ENCODE data around the gene RERE. TPM values are rescaled to one million over a fixed set of nuclear protein-coding genes. Genes with fewer than 3 reads are reported as not detected.

RERE gene
- polyA plus RNA-seq, 3 donors from 2014 or later: 3.8 to 5.9 (median 3.8) TPM

- no peaks in the 10 kb centered on the region for H3K9me3 Mint-ChIP-seq
- DNase-seq: no peak
- H3K36me3 Mint-ChIP-seq: peaks cover 0 to 8% (median 0%) of the 10 kb centered on the region in 3 donors
- H3K27me3 Mint-ChIP-seq (ENCODE audit: low read depth in 3 of 3): no peaks in the 10 kb centered on the region
- no peak overlapping the region for H3K4me3 Mint-ChIP-seq
- peaks cover 11 to 21% of the 10 kb centered on the region in 2 donors for H3K4me1 Mint-ChIP-seq
- peak overlapping the region in 2 of 6 donors; percentile 34 to 59 for H3K27ac Mint-ChIP-seq
Observed at GRCh38 chr1:8368956-8369639, 448.3 kb downstream of the RERE start.

- no peak for DNase-seq
- Mint-ChIP-seq H3K4me3 (no peak overlapping the region), H3K27me3 (ENCODE audit: low read depth in 3 of 3) (no peaks in the 10 kb centered on the region), H3K9me3 (no peaks in the 10 kb centered on the region), H3K4me1 (peaks cover 11 to 21% of the 10 kb centered on the region in 2 donors), H3K36me3 (peaks cover 0 to 8% (median 0%) of the 10 kb centered on the region in 3 donors), H3K27ac (no peak overlapping the region)
Observed at GRCh38 chr1:8367571-8368194, 449.8 kb downstream of the RERE start.

DNA sequence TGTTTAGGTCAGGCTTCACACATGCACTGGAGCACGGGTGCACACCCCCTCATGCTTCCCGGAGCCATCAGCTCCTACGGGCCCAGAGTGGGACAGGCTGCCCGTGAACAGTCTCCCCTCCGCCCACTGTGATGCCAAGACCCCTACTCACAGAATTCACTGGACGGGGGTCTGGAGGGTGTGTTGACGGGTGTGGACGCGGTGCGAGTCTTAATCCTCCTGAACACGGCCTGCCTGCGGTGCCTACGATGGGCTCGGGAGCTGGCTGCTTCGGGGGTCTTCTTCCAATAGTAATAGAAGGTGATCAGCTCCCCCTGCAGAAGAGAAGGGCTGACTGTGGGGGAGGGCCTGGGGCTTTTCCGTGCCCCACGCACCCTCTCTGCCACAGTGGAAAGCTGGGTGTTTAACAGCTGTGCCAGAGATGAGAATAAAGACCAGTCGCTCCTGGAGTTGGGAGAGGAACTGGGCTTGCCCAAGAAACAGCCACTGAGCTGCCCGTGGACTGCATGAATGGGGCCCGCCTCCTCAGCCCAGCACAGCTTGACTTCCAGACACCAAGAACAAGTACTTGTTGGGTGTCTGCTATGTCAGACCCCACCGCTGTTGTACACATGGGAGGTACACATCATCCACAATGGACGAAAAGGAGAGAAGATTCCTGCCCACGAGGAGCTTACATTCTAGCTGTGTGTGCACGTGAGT is 451.6 kb downstream of the RERE start:
- H3K36me3 Mint-ChIP-seq: peaks cover 4 to 8% (median 5%) of the 10 kb centered on the region in 3 donors
- H3K4me3 Mint-ChIP-seq: no peak overlapping the region
- H3K9me3 Mint-ChIP-seq: no peaks in the 10 kb centered on the region
- no peaks in the 10 kb centered on the region for H3K27me3 Mint-ChIP-seq (ENCODE audit: low read depth in 3 of 3)
- DNase-seq: no peak
- peak overlapping the region in 1 of 6 donors; percentile 51 for H3K27ac Mint-ChIP-seq
- H3K4me1 Mint-ChIP-seq: peaks cover 11 to 21% of the 10 kb centered on the region in 2 donors

DNA sequence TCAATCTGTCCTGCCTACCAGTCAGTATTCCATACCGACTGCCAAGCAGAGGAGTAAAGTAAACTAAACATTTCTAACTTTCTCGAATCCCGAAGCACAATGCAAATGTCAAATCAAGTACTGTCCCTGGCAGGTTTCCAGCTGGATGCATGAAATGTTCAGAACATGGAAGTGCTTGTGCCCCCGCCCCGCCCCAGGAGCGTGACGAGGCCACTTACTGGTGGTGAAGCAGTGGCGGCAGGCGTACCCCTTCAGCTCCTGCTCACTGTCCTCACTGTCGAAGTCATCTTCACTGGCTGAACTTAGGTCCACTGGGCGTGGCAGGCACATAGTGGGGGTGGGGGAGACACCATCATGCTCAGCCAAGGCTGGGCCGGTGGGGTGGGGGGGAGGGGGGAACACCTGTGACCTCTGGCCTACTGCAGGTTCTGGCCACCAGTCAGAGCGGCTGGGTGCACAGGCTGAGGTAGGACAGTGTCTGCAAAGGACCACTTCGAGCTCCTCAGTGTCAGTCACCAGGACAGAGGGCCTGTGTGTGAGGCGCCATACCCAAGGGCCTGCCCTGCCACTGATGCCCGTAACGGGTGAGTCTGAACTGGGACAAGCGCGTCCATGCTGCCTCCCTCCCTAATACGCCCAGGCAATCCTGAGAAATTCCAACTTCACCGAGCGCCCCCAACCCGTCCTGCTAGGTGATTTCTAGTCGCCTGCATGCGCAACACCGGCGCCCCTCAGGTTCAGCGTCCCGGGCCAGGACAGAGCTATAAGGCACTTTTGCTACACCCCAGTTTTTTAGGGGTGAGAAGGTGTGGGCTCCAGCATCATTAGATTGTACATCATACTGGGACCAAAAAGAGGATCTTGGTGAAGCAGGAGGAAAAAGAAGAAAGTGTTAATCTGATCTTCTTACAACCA is 452.7 kb downstream of the RERE start:
- Mint-ChIP-seq H3K27me3 (ENCODE audit: low read depth in 3 of 3) (peaks cover 0 to under 1% (median 0%) of the 10 kb centered on the region in 3 donors), H3K4me1 (peaks cover 10 to 16% of the 10 kb centered on the region in 2 donors), H3K4me3 (no peak overlapping the region), H3K9me3 (no peaks in the 10 kb centered on the region), H3K36me3 (peaks cover 4 to 8% (median 5%) of the 10 kb centered on the region in 3 donors), H3K27ac (no peak overlapping the region)
- DNase-seq: no peak

GRCh38 chr1:8363767-8364301 is 453.6 kb downstream of the RERE start:
- peaks cover 4 to 8% (median 5%) of the 10 kb centered on the region in 3 donors for H3K36me3 Mint-ChIP-seq
- DNase-seq: no peak
- H3K27me3 Mint-ChIP-seq (ENCODE audit: low read depth in 3 of 3): peaks cover 0 to 2% (median 1%) of the 10 kb centered on the region in 3 donors
- H3K27ac Mint-ChIP-seq: no peak overlapping the region
- peaks cover under 1 to 9% of the 10 kb centered on the region in 2 donors for H3K4me1 Mint-ChIP-seq
- H3K4me3 Mint-ChIP-seq: no peak overlapping the region
- no peaks in the 10 kb centered on the region for H3K9me3 Mint-ChIP-seq

GRCh38 chr1:8363186-8363766 is 454.2 kb downstream of the RERE start:
- no peak overlapping the region for H3K4me3 Mint-ChIP-seq
- H3K4me1 Mint-ChIP-seq: peaks cover 0 to 8% of the 10 kb centered on the region in 2 donors
- H3K27ac Mint-ChIP-seq: peak overlapping the region in 1 of 6 donors; percentile 28
- no peaks in the 10 kb centered on the region for H3K9me3 Mint-ChIP-seq
- H3K27me3 Mint-ChIP-seq (ENCODE audit: low read depth in 3 of 3): peaks cover 0 to 2% (median 1%) of the 10 kb centered on the region in 3 donors
- peaks cover 4 to 8% (median 5%) of the 10 kb centered on the region in 3 donors for H3K36me3 Mint-ChIP-seq
- DNase-seq: no peak

GRCh38 chr1:8362701-8363101 is 454.7 kb downstream of the RERE start:
- Mint-ChIP-seq H3K27me3 (ENCODE audit: low read depth in 3 of 3) (peaks cover 0 to 2% (median 2%) of the 10 kb centered on the region in 3 donors), H3K36me3 (peaks cover 5 to 8% (median 8%) of the 10 kb centered on the region in 3 donors), H3K4me3 (no peak overlapping the region), H3K4me1 (peaks cover 0 to 7% of the 10 kb centered on the region in 2 donors), H3K27ac (no peak overlapping the region), H3K9me3 (no peaks in the 10 kb centered on the region)
- no peak for DNase-seq

DNA sequence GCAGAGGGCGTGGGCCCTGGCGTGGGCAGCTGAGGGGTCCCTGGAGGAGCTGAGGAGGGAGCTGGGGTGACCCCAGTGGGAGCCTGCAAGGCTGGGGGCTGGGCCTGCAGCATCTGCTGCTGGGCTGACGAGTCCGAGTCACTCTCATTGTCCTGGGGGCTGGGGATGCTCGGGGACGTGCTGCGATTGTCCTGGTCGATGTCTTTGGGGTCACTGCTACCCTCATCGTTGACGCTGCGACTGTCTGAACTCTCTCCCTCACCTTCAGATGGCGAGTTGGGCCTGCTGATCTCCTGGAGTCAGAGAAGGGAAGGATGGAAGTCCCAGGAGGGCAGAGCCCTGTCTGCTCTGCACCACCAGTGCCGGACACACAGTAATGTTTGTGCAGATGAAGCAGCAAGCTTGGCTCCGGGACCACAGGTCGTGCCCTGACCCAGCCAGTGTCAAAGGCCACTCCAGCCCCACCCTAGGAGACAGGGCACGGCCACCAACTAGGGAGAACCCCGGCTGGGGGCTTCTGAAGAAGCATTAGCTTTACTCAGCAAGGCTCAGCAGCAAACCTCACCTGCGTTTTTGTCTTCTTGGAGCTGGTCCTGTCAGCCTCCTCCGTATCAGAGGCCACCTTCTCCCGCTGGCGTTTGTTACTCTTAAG is 456.1 kb downstream of the RERE start:
- H3K27ac Mint-ChIP-seq: no peak overlapping the region
- H3K4me1 Mint-ChIP-seq: no peaks in the 10 kb centered on the region
- peaks cover 0 to 3% (median 2%) of the 10 kb centered on the region in 3 donors for H3K27me3 Mint-ChIP-seq (ENCODE audit: low read depth in 3 of 3)
- peaks cover 5 to 14% (median 8%) of the 10 kb centered on the region in 3 donors for H3K36me3 Mint-ChIP-seq
- no peaks in the 10 kb centered on the region for H3K9me3 Mint-ChIP-seq
- DNase-seq: no peak
- no peak overlapping the region for H3K4me3 Mint-ChIP-seq

GRCh38 chr1:8360493-8361197 is 456.8 kb downstream of the RERE start:
- Mint-ChIP-seq H3K27me3 (ENCODE audit: low read depth in 3 of 3) (peaks cover 0 to 4% (median 2%) of the 10 kb centered on the region in 3 donors), H3K27ac (no peak overlapping the region), H3K36me3 (peaks cover 5 to 14% (median 8%) of the 10 kb centered on the region in 3 donors), H3K9me3 (no peaks in the 10 kb centered on the region), H3K4me3 (no peak overlapping the region), H3K4me1 (no peaks in the 10 kb centered on the region)
- DNase-seq: no peak

DNA sequence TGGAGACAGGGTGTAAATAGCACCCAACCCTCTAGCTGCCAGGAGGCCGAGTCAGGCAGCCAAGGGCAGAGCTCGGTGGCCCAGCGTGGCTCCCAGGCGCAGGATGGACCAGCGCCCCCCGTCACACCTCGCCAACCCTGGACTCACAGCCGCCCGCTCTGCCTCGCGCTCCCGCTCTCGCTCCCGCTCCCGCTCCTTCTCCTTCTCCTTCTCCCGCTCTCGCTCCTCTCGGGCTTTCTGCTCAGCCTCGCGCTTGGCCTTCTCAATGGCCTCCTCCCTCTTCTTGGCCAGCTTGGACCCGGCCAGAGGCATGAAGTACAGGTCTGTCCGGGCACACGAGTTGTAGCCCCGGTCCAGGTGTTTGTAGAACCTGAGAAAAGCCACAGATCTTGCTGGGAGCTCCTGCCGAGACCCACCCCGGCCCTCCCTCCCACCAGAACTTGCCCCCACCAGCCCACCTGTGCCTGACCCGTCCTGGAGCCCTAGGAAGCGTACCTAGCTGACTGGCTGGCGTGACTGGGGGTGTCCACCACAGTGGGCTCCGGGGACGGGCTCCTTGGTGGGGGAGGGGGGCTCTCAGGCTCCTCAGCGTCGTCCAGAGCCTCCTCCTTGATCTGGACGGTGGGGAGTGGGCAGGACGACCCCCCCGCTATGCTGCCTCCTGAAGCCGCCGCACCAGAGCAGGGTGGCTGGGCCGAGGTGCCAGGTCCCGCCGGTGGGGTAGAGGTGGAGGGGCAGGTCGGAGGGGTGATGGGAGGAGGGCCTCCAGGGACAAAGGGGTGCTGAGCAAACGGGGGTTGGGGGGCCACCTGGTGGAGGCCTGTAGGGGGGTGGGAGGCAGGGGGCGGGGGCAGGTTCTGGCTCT is 457.6 kb downstream of the RERE start:
- H3K9me3 Mint-ChIP-seq: no peaks in the 10 kb centered on the region
- H3K4me1 Mint-ChIP-seq: no peaks in the 10 kb centered on the region
- H3K36me3 Mint-ChIP-seq: peaks cover 5 to 14% (median 5%) of the 10 kb centered on the region in 3 donors
- peaks cover 0 to 5% (median 4%) of the 10 kb centered on the region in 3 donors for H3K27me3 Mint-ChIP-seq (ENCODE audit: low read depth in 3 of 3)
- no peak for DNase-seq
- H3K27ac Mint-ChIP-seq: no peak overlapping the region
- H3K4me3 Mint-ChIP-seq: no peak overlapping the region

- no peak overlapping the region for H3K4me3 Mint-ChIP-seq
- DNase-seq: no peak
- H3K27ac Mint-ChIP-seq: no peak overlapping the region
- H3K27me3 Mint-ChIP-seq (ENCODE audit: low read depth in 3 of 3): peaks cover 0 to 6% (median 4%) of the 10 kb centered on the region in 3 donors
- peaks cover 5 to 17% (median 5%) of the 10 kb centered on the region in 3 donors for H3K36me3 Mint-ChIP-seq
- no peaks in the 10 kb centered on the region for H3K9me3 Mint-ChIP-seq
- no peaks in the 10 kb centered on the region for H3K4me1 Mint-ChIP-seq
Observed at GRCh38 chr1:8358897-8359616, 458.4 kb downstream of the RERE start.
